CD4-positive, alpha-beta T cell treated with Interleukin-21 for 1 hour (primary cell): ENCODE measurements around the gene RBPJL.

Experiments used
- DNase-seq: peaks from one replicate; pipeline ENCODE4 v3.0.0-alpha.2; 2020

Gene RBPJL

GRCh38 chr20:45293041-45294002 is 13.3 kb upstream of the RBPJL start:
- DNase-seq: peak; percentile 76

- no peak for DNase-seq
Measured at GRCh38 chr20:45294003-45294368, 12.7 kb upstream of the RBPJL start.

- no peak for DNase-seq
Measured at GRCh38 chr20:45294659-45295058, 12.0 kb upstream of the RBPJL start.

- no peak for DNase-seq
Measured at GRCh38 chr20:45297786-45298497, 8.7 kb upstream of the RBPJL start.

GRCh38 chr20:45299786-45300185 is 6.9 kb upstream of the RBPJL start:
- no peak for DNase-seq

GRCh38 chr20:45300961-45301360 is 5.7 kb upstream of the RBPJL start:
- no peak for DNase-seq

GRCh38 chr20:45301824-45302271 is 4.8 kb upstream of the RBPJL start:
- no peak for DNase-seq

GRCh38 chr20:45303586-45304463 is 2.8 kb upstream of the RBPJL start:
- DNase-seq: no peak

GRCh38 chr20:45304464-45304999 is 2.1 kb upstream of the RBPJL start:
- no peak for DNase-seq

- no peak for DNase-seq
Measured at GRCh38 chr20:45305262-45305661, 1.4 kb upstream of the RBPJL start.

- no peak for DNase-seq
Measured at GRCh38 chr20:45307076-45307640, 518 bp downstream of the RBPJL start.

- no peak for DNase-seq
Measured at GRCh38 chr20:45308117-45308778, 1.6 kb downstream of the RBPJL start, which contains the start of gene MATN4. MATN4 (minus strand) TSS chr20:45308299; CDS start chr20:45305582, 2,717 bp downstream.

GRCh38 chr20:45309075-45309474 is 2.4 kb downstream of the RBPJL start:
- no peak for DNase-seq

GRCh38 chr20:45311589-45312211 is 5.1 kb downstream of the RBPJL start:
- DNase-seq: peak; percentile 53

- DNase-seq: no peak
Measured at GRCh38 chr20:45312241-45312640, 5.6 kb downstream of the RBPJL start.

- no peak for DNase-seq
Measured at GRCh38 chr20:45313065-45313695, 6.5 kb downstream of the RBPJL start.

- DNase-seq: no peak
Measured at GRCh38 chr20:45313943-45314342, 7.3 kb downstream of the RBPJL start.

GRCh38 chr20:45315672-45316071 is 9.0 kb downstream of the RBPJL start:
- DNase-seq: no peak

GRCh38 chr20:45316150-45317080 is 9.8 kb downstream of the RBPJL start:
- DNase-seq: no peak
